ENCODE results near the gene ITGA7.

Gene ITGA7

GRCh38 chr12:55707841-55708694 is at the start of gene ITGA7:
ITGA7 (minus strand) TSS chr12:55707904; CDS start chr12:55707682, 222 bp downstream.
- DNase-seq (ENCODE audit: insufficient read length, low spot score) (peak; percentile 74), FAIRE-seq (no peak)
- TF ChIP-seq POLR2A (IDR thresholded peaks at IDR 0.05; ENCODE audit: low read depth, low read length): no peak

GRCh38 chr12:55755246-55755645 is 47.5 kb upstream of the ITGA7 start:
- DNase-seq (ENCODE audit: insufficient read length, low spot score): no peak
- TF ChIP-seq POLR2A (IDR thresholded peaks at IDR 0.05; ENCODE audit: low read depth, low read length): no peak
- FAIRE-seq: no peak

GRCh38 chr12:55748230-55748993 is 40.7 kb upstream of the ITGA7 start:
- no peak for TF ChIP-seq POLR2A (IDR thresholded peaks at IDR 0.05; ENCODE audit: low read depth, low read length)
- no peak for FAIRE-seq
- no peak for DNase-seq (ENCODE audit: insufficient read length, low spot score)

- DNase-seq (ENCODE audit: insufficient read length, low spot score) (no peak), FAIRE-seq (no peak)
- TF ChIP-seq POLR2A (IDR thresholded peaks at IDR 0.05; ENCODE audit: low read depth, low read length): no peak
Observed at GRCh38 chr12:55746913-55747231, 39.2 kb upstream of the ITGA7 start.

GRCh38 chr12:55746174-55746912 is 38.6 kb upstream of the ITGA7 start:
- DNase-seq (ENCODE audit: insufficient read length, low spot score) (no peak), FAIRE-seq (no peak)
- TF ChIP-seq POLR2A (IDR thresholded peaks at IDR 0.05; ENCODE audit: low read depth, low read length): no peak

GRCh38 chr12:55745361-55746173 is 37.9 kb upstream of the ITGA7 start:
- no peak for FAIRE-seq
- DNase-seq (ENCODE audit: insufficient read length, low spot score): no peak
- no peak for TF ChIP-seq POLR2A (IDR thresholded peaks at IDR 0.05; ENCODE audit: low read depth, low read length)

- TF ChIP-seq POLR2A (IDR thresholded peaks at IDR 0.05; ENCODE audit: low read depth, low read length): no peak
- FAIRE-seq: no peak
- DNase-seq (ENCODE audit: insufficient read length, low spot score): no peak
Observed at GRCh38 chr12:55744340-55745030, 36.8 kb upstream of the ITGA7 start.

- TF ChIP-seq POLR2A (IDR thresholded peaks at IDR 0.05; ENCODE audit: low read depth, low read length): peak; percentile 24; the same call in 1 of the 2 replicates
- FAIRE-seq: no peak
- DNase-seq (ENCODE audit: insufficient read length, low spot score): peak; percentile 53
Observed at GRCh38 chr12:55743406-55744339, 36.0 kb upstream of the ITGA7 start.

GRCh38 chr12:55742719-55743405 is 35.2 kb upstream of the ITGA7 start, which contains the start of gene GDF11:
GDF11 (plus strand) TSS chr12:55743122; CDS start chr12:55743317, 195 bp downstream.
- peak; percentile 50; the same call in 1 of the 2 replicates for TF ChIP-seq POLR2A (IDR thresholded peaks at IDR 0.05; ENCODE audit: low read depth, low read length)
- no peak for FAIRE-seq
- peak; percentile 92 for DNase-seq (ENCODE audit: insufficient read length, low spot score)

GRCh38 chr12:55741931-55742680 is 34.4 kb upstream of the ITGA7 start:
- DNase-seq (ENCODE audit: insufficient read length, low spot score) (no peak), FAIRE-seq (no peak)
- TF ChIP-seq POLR2A (IDR thresholded peaks at IDR 0.05; ENCODE audit: low read depth, low read length): no peak

GRCh38 chr12:55739025-55739378 is 31.3 kb upstream of the ITGA7 start:
- DNase-seq (ENCODE audit: insufficient read length, low spot score): no peak
- no peak for FAIRE-seq
- TF ChIP-seq POLR2A (IDR thresholded peaks at IDR 0.05; ENCODE audit: low read depth, low read length): no peak

All from H54 (cell line).